ENCODE measurements around the gene PLCD4. TPM values are rescaled to one million over a fixed set of nuclear protein-coding genes. Genes with fewer than 3 reads are reported as not detected.

Gene PLCD4
- total and polyA plus RNA-seq, 2 experiments from 2014 or later: 0.65 to 1.7 TPM

GRCh38 chr2:218659258-218659987 lies 51.7 kb downstream of the PLCD4 start, which contains the start of the genes BCS1L and ZNF142:
BCS1L (plus strand) TSS chr2:218659683; CDS start chr2:218660988, 1,305 bp downstream.
ZNF142 (minus strand) TSS chr2:218659623; CDS start chr2:218656429, 3,194 bp downstream.
- no peaks in the 10 kb centered on the region for H3K9me3 ChIP-seq (ENCODE audit: low read depth)
- H3K4me3 ChIP-seq: peak within 1 kb of the TSS; percentile 69
- no peaks in the 10 kb centered on the region for H4K20me1 ChIP-seq (ENCODE audit: insufficient read depth, poor library complexity, severe bottlenecking)
- H3K4me1 ChIP-seq (ENCODE audit: insufficient read depth): peaks cover 4% of the 10 kb centered on the region
- H3K27me3 ChIP-seq: no peaks in the 10 kb centered on the region
- H3K9me2 ChIP-seq (replicated peaks; ENCODE audit: insufficient read depth): no peaks in the 10 kb centered on the region
- H3K4me2 ChIP-seq: peak within 1 kb of the TSS; percentile 95
- peak within 1 kb of the TSS; percentile 70 for H2AFZ ChIP-seq
- H3K27ac ChIP-seq: peak within 1 kb of the TSS; percentile 65
- no peaks in the 10 kb centered on the region for H3K36me3 ChIP-seq (replicated peaks; ENCODE audit: insufficient read depth, low read depth)
- TF ChIP-seq EZH2phosphoT487 (IDR thresholded peaks at IDR 0.05; ENCODE audit: low read depth, severe bottlenecking, unreplicated experiment): no peak
- TF ChIP-seq EZH2 (IDR thresholded peaks at IDR 0.05; ENCODE audit: borderline replicate concordance): no peak
- TF ChIP-seq CTCF (IDR thresholded peaks at IDR 0.05; ENCODE audit: poor library complexity): no peak
- under 1% methylated on average over 39 of the region's 49 CpGs for WGBS (ENCODE audit: low lambda C conversion rate, missing lambda C conversion rate)
- peaks cover 26% of the 10 kb centered on the region for H3K79me2 ChIP-seq
- DNase-seq (ENCODE audit: low spot score): peak; percentile 94

- H3K4me3 ChIP-seq: peak overlapping the region; percentile 69
- H3K9me2 ChIP-seq (replicated peaks; ENCODE audit: insufficient read depth): no peaks in the 10 kb centered on the region
- TF ChIP-seq EZH2 (IDR thresholded peaks at IDR 0.05; ENCODE audit: borderline replicate concordance) (no peak), EZH2phosphoT487 (IDR thresholded peaks at IDR 0.05; ENCODE audit: low read depth, severe bottlenecking, unreplicated experiment) (no peak), CTCF (IDR thresholded peaks at IDR 0.05; ENCODE audit: poor library complexity) (no peak)
- no peaks in the 10 kb centered on the region for H4K20me1 ChIP-seq (ENCODE audit: insufficient read depth, poor library complexity, severe bottlenecking)
- H3K4me1 ChIP-seq (ENCODE audit: insufficient read depth): peaks cover 4% of the 10 kb centered on the region
- no peaks in the 10 kb centered on the region for H3K9me3 ChIP-seq (ENCODE audit: low read depth)
- peaks cover 26% of the 10 kb centered on the region for H3K79me2 ChIP-seq
- H2AFZ ChIP-seq: peak overlapping the region; percentile 70
- peak overlapping the region; percentile 95 for H3K4me2 ChIP-seq
- no peak for DNase-seq (ENCODE audit: low spot score)
- WGBS (ENCODE audit: low lambda C conversion rate, missing lambda C conversion rate): 27% methylated on average over 8 of the region's 8 CpGs
- no peak overlapping the region for H3K27ac ChIP-seq
- H3K27me3 ChIP-seq: no peaks in the 10 kb centered on the region
- H3K36me3 ChIP-seq (replicated peaks; ENCODE audit: insufficient read depth, low read depth): no peaks in the 10 kb centered on the region
Observed at GRCh38 chr2:218659988-218660358, 52.3 kb downstream of the PLCD4 start.

GRCh38 chr2:218662377-218662776 lies 54.7 kb downstream of the PLCD4 start:
- Histone ChIP-seq H3K79me2 (peaks cover 19% of the 10 kb centered on the region), H3K27ac (no peak overlapping the region), H3K4me2 (no peak overlapping the region), H2AFZ (no peak overlapping the region), H3K27me3 (no peaks in the 10 kb centered on the region), H3K4me3 (no peak overlapping the region), H3K4me1 (ENCODE audit: insufficient read depth) (peaks cover 4% of the 10 kb centered on the region), H3K9me3 (ENCODE audit: low read depth) (no peaks in the 10 kb centered on the region), H3K36me3 (replicated peaks; ENCODE audit: insufficient read depth, low read depth) (no peaks in the 10 kb centered on the region), H4K20me1 (ENCODE audit: insufficient read depth, poor library complexity, severe bottlenecking) (no peaks in the 10 kb centered on the region), H3K9me2 (replicated peaks; ENCODE audit: insufficient read depth) (no peaks in the 10 kb centered on the region)
- TF ChIP-seq EZH2 (IDR thresholded peaks at IDR 0.05; ENCODE audit: borderline replicate concordance) (no peak), EZH2phosphoT487 (IDR thresholded peaks at IDR 0.05; ENCODE audit: low read depth, severe bottlenecking, unreplicated experiment) (no peak), CTCF (IDR thresholded peaks at IDR 0.05; ENCODE audit: poor library complexity) (no peak)
- no peak for DNase-seq (ENCODE audit: low spot score)
- 94% methylated on average over 7 of the region's 7 CpGs for whole genome bisulfite sequencing (ENCODE audit: low lambda C conversion rate, missing lambda C conversion rate)
